HG03025 (cell line): ENCODE measurements around the gene TXLNG.
"Not testable (repeated sequence)": the region's sequence is repeated elsewhere in the genome, so short reads cannot be mapped to it uniquely, and the experiment has no call there.

ENCODE experiments used
- ATAC-seq: cut with Tn5 transposase; IDR thresholded peaks from one replicate; pipeline ENCODE4 v1.9.1; 2021; ENCODE audit warnings: mild to moderate bottlenecking, moderate library complexity; ENCODE audit not compliant: unreplicated experiment, low FRiP score

Gene TXLNG

GRCh38 chrX:16784440-16784839 is 1.8 kb upstream of the TXLNG start:
- not testable (repeated sequence) for ATAC-seq

- ATAC-seq, result no peak
These were observed 773 bp upstream of the TXLNG start for GRCh38 chrX:16785247-16786138.

- no peak for ATAC-seq
These were observed 797 bp downstream of the TXLNG start for GRCh38 chrX:16786791-16787735.

- no peak for ATAC-seq
These were observed 2.2 kb downstream of the TXLNG start for GRCh38 chrX:16788477-16788876.

GRCh38 chrX:16796298-16796697 is 10.0 kb downstream of the TXLNG start:
- ATAC-seq, result no peak

GRCh38 chrX:16797358-16797757 is 11.1 kb downstream of the TXLNG start:
- ATAC-seq, result no peak

- ATAC-seq, result no peak
These were observed 11.6 kb downstream of the TXLNG start for GRCh38 chrX:16797841-16798240.

GRCh38 chrX:16804923-16805464 is 18.7 kb downstream of the TXLNG start:
- no peak for ATAC-seq

- no peak for ATAC-seq
These were observed 21.3 kb downstream of the TXLNG start for GRCh38 chrX:16807548-16807947.

GRCh38 chrX:16807976-16808542 is 21.8 kb downstream of the TXLNG start:
- no peak for ATAC-seq

- ATAC-seq, result no peak
These were observed 28.3 kb downstream of the TXLNG start for GRCh38 chrX:16814597-16814996.

- no peak for ATAC-seq
These were observed 33.4 kb downstream of the TXLNG start for GRCh38 chrX:16819634-16820033.

GRCh38 chrX:16822723-16823122 is 36.5 kb downstream of the TXLNG start:
- no peak for ATAC-seq

- no peak for ATAC-seq
These were observed 39.2 kb downstream of the TXLNG start for GRCh38 chrX:16825264-16826035.

GRCh38 chrX:16826207-16826606 is 39.9 kb downstream of the TXLNG start:
- ATAC-seq, result no peak

GRCh38 chrX:16827225-16827624 is 41.0 kb downstream of the TXLNG start:
- ATAC-seq, result no peak

GRCh38 chrX:16828124-16828908 is 42.0 kb downstream of the TXLNG start:
- no peak for ATAC-seq

GRCh38 chrX:16832301-16832700 is 46.0 kb downstream of the TXLNG start:
- no peak for ATAC-seq

- ATAC-seq, result no peak
These were observed 48.5 kb downstream of the TXLNG start for GRCh38 chrX:16834806-16835205.
